SK-MEL-5 (cell line): Measurements from ENCODE around the gene ONECUT2. TPM values are rescaled to one million over a fixed set of nuclear protein-coding genes. Genes with fewer than 3 reads are reported as not detected.
A peak's percentile ranks its signal among the peaks of the same experiment; 100 is the strongest.

ENCODE experiments used
- DNase-seq: peaks from one replicate; pipeline ENCODE4 v3.0.0-alpha.2; 2016; ENCODE audit warnings: low read depth, low spot score
- in situ Hi-C: cut with HindIII; loops from 2 replicates; pipeline ENCODE4 v1.10.0; 2016; ENCODE audit warnings: low sequenced_read_pairs, high pct_unique_total_duplicates, low pct_unique_long_range_greater_than_20kb
- total RNA-seq: library from RNA; depleted of rRNA; stranded (reverse); fragments of >200 nt; shearing (Covaris generic); gene quantifications from 2 replicates; pipeline ENCODE4 v1.2.3, GENCODE V29; 2014

Gene ONECUT2
- total RNA-seq, 1 experiment from 2014 or later = 1.8 TPM

DNA sequence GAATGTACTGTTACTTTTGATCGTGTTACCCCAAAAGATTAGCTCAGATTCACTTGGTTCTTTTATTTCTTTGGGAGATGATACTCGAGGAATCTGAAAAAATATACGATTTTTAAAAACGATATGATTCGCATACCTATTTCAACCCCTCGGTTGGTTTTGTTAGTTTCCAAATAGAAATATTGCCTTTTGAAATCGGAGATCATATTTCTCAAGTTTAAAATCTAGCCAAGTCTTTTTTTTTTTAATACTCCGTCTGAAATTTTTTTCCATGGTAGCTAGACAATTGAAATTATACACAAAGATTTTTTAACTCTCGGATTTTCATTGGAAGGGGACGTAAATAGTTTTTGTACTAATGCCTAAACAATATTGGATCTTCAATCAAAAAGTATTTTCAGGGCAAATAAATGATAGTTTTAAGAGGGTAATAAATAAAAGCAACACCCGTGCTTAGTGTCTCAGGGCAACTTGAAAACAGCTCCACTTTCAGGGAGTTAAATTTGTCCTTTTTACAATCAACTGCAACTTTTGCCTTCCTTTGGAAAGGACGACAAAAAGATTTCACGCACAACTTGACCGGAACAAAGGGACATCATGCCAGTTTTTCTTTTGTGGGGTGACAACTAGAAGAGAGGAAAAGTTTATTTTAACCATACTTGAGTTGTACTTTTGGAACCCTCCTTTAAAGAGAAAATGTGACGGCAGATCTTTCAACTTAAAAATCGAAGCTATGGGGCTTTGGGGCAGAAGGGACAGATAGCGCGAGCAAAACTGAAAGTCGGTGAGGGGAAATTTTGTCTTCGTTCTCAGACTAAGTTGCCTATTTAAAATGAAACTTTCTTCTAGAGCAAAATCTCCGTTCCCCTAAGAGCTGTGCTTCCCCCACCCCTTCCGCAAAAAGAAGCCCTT, 5.8 kb upstream of the ONECUT2 start:
- no peak for DNase-seq
- in situ Hi-C loops = no loop called here

GRCh38 chr18:57430079-57431001, 4.8 kb upstream of the ONECUT2 start:
- in situ Hi-C loops = no loop called here

GRCh38 chr18:57431002-57431382, 4.2 kb upstream of the ONECUT2 start:
- in situ Hi-C loops = no loop called here
- no peak for DNase-seq

More at GRCh38 chr18:57430079-57431001, 4.8 kb upstream of the ONECUT2 start:
- DNase-seq = no peak

GRCh38 chr18:57431467-57432080, 3.6 kb upstream of the ONECUT2 start:
- no peak for DNase-seq
- in situ Hi-C loops = no loop called here

DNA sequence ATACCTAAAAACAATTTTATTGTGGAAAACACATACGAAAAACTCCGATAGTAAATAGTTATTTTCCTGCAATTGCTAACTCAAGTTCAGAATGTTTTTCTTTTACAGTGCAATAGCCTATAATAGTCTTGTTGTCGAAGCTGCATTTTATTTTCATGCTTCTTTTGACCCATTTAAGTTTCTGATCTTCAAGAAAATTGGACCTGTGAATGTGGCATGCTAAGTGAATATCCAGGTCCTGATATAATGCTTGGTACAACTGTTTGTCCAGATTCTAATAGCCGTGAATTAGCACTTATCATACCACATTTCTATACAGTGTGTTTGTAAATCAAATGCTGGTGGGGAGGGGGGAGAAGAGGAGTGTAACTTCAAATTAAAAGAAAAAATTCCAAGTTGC, 3.0 kb upstream of the ONECUT2 start:
- no peak for DNase-seq
- in situ Hi-C loops = no loop called here

DNA sequence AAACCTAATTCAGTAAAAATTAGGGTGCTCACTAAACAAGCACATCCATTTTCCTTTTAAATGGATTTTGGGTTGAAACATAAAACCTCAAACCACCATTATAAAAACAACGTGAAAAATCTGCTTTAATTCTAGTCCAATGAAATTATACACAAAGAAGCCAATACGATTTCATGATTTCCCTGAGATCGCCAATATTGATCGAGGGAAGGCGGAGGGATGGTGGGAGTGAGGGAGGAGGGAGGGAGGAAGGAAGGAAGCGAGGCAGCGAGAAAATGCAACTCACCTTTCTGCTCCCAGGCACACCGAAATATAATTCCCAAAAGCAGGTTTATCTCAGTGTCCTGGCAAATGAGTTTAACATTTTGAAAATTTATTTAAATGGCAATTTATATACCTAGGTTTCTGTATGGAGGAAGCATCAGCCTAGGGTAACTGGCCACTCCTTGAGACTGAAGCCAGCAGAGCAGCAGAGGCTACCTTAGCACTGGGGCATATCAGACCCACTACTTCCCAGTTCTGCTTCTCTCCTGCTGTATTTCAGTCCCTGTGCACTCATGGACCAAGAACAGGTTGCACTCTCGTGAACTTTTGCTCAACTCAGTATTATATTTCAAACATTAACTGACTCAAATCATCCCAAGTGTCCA, 2.3 kb upstream of the ONECUT2 start:
- in situ Hi-C loops = no loop called here
- DNase-seq = no peak

GRCh38 chr18:57433482-57433881, 1.7 kb upstream of the ONECUT2 start:
- DNase-seq = peak; percentile 75
- in situ Hi-C loops = no loop called here

DNA sequence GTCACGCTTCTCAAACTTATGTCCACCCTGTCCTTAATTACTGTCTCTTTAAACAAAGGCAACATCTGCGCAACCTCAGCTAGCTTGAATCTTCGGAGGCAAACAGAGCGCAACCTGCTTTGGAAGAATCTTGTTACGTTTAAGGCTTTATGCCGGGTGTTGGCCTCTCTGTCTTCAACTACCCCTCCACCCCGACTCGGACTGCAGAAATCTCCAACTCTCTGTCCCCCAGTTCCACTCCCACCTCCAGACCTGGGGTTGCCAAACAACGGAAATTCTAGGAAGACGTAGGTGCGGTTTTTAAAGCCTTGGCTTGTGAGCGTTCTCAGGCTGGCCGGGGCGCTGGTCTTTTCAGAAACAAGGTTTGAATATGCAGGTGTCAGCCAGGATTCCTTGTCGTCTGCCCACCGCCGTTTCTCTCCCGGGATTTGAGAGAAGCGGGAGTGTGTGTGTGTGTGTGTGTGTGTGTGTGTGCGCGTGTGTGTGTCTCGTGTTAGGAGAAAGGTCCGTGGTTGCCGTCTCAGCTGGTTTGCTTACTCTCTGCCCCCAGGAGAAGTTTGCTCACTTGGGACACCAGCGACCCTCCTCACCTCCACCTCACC, 1.1 kb upstream of the ONECUT2 start:
- DNase-seq = peak; percentile 39
- in situ Hi-C loops = no loop called here

- DNase-seq = no peak
- in situ Hi-C loops = no loop called here
Measured at GRCh38 chr18:57435846-57436190, 644 bp downstream of the ONECUT2 start.

DNA sequence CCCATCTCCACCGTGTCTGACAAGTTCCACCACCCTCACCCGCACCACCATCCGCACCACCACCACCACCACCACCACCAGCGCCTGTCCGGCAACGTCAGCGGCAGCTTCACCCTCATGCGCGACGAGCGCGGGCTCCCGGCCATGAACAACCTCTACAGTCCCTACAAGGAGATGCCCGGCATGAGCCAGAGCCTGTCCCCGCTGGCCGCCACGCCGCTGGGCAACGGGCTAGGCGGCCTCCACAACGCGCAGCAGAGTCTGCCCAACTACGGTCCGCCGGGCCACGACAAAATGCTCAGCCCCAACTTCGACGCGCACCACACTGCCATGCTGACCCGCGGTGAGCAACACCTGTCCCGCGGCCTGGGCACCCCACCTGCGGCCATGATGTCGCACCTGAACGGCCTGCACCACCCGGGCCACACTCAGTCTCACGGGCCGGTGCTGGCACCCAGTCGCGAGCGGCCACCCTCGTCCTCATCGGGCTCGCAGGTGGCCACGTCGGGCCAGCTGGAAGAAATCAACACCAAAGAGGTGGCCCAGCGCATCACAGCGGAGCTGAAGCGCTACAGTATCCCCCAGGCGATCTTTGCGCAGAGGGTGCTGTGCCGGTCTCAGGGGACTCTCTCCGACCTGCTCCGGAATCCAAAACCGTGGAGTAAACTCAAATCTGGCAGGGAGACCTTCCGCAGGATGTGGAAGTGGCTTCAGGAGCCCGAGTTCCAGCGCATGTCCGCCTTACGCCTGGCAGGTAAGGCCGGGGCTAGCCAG, 1.2 kb downstream of the ONECUT2 start:
- DNase-seq = no peak
- in situ Hi-C loops = no loop called here

DNA sequence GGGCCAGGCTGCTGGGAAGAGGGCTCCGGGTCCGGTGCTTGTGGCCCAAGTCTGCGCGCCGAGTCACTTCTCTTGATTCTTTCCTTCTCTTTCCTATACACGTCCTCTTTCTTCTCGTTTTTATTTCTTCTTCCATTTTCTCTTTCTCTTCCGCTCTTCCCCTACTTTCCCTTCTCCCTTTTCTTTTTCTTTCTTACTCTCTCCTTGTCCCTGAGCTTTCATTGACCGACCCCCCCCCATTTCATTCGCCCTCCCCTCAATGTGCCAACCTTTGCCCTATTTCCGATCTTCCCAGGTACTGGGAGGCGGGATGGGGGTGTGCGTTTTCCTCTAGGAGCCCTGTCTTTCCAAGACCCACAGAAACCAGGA, 1.8 kb downstream of the ONECUT2 start:
- no peak for DNase-seq
- in situ Hi-C loops = no loop called here

- in situ Hi-C loops = no loop called here
- no peak for DNase-seq
Measured at GRCh38 chr18:57437402-57437765, 2.2 kb downstream of the ONECUT2 start.

- in situ Hi-C loops = no loop called here
- peak; percentile 7 for DNase-seq
Measured at GRCh38 chr18:57437766-57438671, 2.8 kb downstream of the ONECUT2 start.

DNA sequence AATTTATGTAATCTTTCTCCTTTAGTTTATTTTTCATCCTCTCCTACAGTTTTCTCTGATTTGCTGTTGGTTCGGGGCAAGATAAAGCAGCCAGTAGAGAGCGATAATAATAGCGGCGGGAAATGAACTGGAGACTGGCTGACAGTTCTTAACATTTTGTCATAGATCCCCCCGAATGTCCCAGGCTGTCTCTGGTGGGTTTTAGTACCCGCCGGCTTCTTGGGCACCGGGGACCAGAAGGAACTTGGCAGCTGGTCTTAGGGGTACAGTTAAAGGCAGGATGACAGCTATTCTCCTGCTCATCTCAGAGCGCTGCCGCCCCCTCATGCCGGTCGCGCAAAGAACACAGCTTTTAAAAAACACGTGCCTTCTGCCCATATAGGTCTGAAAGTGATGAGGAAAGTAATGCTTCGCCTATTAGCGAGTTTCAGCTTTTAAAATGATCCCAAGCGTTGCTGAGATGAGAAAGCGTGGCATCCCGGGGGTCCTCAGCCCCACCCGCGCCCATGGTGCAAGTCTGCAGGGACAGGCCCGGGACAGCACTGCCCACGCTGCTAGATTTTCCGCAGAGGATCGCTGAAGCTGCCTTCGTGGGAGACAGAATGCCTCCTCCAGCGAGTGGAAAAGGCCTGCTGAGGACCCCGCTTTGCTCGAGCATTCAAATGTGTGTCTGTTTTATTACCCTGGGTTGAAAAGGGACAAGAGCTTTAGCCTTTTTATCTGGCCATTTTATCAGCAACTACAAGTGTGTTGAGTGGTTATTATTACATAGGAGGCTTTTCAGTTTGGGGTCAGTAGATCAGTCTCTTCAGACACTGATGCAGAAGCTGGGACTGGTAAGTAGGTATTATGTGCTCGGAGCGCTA, 3.8 kb downstream of the ONECUT2 start:
- in situ Hi-C loops = no loop called here
- DNase-seq = no peak

DNA sequence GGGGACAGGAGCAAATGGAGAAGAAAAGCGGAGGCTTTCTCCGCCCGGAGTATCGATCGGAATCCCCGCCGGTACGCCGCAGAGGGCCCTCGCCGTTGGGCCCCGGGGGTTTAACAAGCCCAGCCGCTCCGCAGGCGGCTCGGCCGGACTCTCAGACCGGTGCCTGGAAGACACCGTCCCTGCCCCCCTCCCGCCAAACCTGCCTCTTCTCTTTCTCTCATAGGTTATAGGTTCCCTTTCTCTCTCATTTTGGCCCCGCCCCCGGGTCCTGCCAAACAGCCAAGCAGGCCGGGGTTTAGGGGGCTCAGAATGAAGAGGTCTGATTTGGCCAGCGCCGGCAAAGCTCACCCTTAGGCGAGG, 4.4 kb downstream of the ONECUT2 start:
- no peak for DNase-seq
- in situ Hi-C loops = no loop called here
